GM12878 (cell line): ENCODE results near the gene EP400. TPM values are rescaled to one million over a fixed set of nuclear protein-coding genes. Genes with fewer than 3 reads are reported as not detected.

Source experiments
- ATAC-seq: fragments of 200-7000 bp; cut with Tn5 transposase; 3 replicates; pipeline ENCODE4 v1.9.1; 2020; ENCODE audit warnings: mild to moderate bottlenecking, moderate library complexity
- BruUV-seq: library from RNA; stranded (reverse); fragments of 400-500 nt; replicated peaks from 2 replicates; lab custom pipeline; 2021; lab: Mats Ljungman, UMichigan
- CTCF ChIA-PET: fragments of 300-600 bp; sonication (Branson Sonifier 250); formaldehyde crosslinking; extraction: SDS; loops from one replicate; lab custom pipeline; 2021; ENCODE audit warnings: inconsistent platforms; lab: Yijun Ruan, JAX
- POLR2A ChIA-PET: fragments of 350-600 bp; formaldehyde crosslinking; extraction: SDS; loops from one replicate; lab custom pipeline; 2021; ENCODE audit warnings: inconsistent platforms; lab: Charles Lee
- RAD21 ChIA-PET: fragments of 300-600 bp; sonication (Branson Sonifier 250); formaldehyde crosslinking; loops from one replicate; lab custom pipeline; 2023; ENCODE audit warnings: antibody characterized with exemption; ENCODE audit not compliant: unreplicated experiment; lab: Charles Lee
- SMC1A ChIA-PET: fragments of 300-600 bp; sonication (Branson Sonifier 250); formaldehyde crosslinking; loops from one replicate; lab custom pipeline; 2023; ENCODE audit not compliant: unreplicated experiment, uncharacterized antibody; lab: Charles Lee
- DNase-seq: peaks from one replicate; pipeline ENCODE4 v3.0.0-alpha.2; 2011; ENCODE audit warnings: low read depth, low spot score
- FAIRE-seq: peaks from 3 replicates; lab custom pipeline; 2011; peaks lifted over from hg19 to GRCh38; lab: Jason Lieb, UNC
- H2AFZ ChIP-seq: 2 replicates; pipeline ENCODE4 v1.6.0; 2011; ENCODE audit warnings: low read depth, low read length, control low read depth; ENCODE audit not compliant: control insufficient read depth
- H3K27ac ChIP-seq: 2 replicates; pipeline ENCODE4 v1.5.1; 2011; ENCODE audit warnings: control low read depth; ENCODE audit not compliant: control insufficient read depth, insufficient read depth
- H3K27me3 ChIP-seq, 2 experiments: replicated peaks in 1 of 2; 2 replicates each; pipeline versions ENCODE4 v1.6.0 to v1.6.1; 2011; ENCODE audit warnings: low read length in 1 of 2; ENCODE audit not compliant: control insufficient read depth in 2 of 2, insufficient read depth in 2 of 2
- H3K36me3 ChIP-seq, 2 experiments: 2 replicates each; pipeline ENCODE4 v1.5.1; 2011; ENCODE audit warnings: low read length in 1 of 2; ENCODE audit not compliant: control insufficient read depth in 2 of 2, insufficient read depth in 2 of 2
- H3K4me1 ChIP-seq: 2 replicates; pipeline ENCODE4 v1.6.1; 2011; ENCODE audit warnings: mild to moderate bottlenecking, low read length, moderate library complexity, mixed read lengths; ENCODE audit not compliant: control insufficient read depth, insufficient read depth
- H3K4me2 ChIP-seq: 2 replicates; pipeline ENCODE4 v1.6.0; 2011; ENCODE audit warnings: control low read depth; ENCODE audit not compliant: control insufficient read depth, insufficient read depth
- H3K4me3 ChIP-seq: fragments of 200-600 bp; sonication (generic); 2 replicates; pipeline ENCODE4 v1.5.1; 2016
- H3K79me2 ChIP-seq: 2 replicates; pipeline ENCODE4 v1.6.0; 2011; ENCODE audit warnings: low read length; ENCODE audit not compliant: control insufficient read depth, insufficient read depth
- H3K9ac ChIP-seq: 2 replicates; pipeline ENCODE4 v1.8.0; 2011; ENCODE audit warnings: low read length, control low read depth, mixed read lengths; ENCODE audit not compliant: control insufficient read depth, insufficient read depth
- H3K9me3 ChIP-seq: replicated peaks from 3 replicates; pipeline ENCODE4 v1.5.1; 2011; ENCODE audit warnings: mild to moderate bottlenecking, low read length; ENCODE audit not compliant: control insufficient read depth, insufficient read depth
- H4K20me1 ChIP-seq: 2 replicates; pipeline ENCODE4 v1.6.0; 2011; ENCODE audit not compliant: control insufficient read depth, insufficient read depth
- E4F1 ChIP-seq: fragments of 450-650 bp; IDR thresholded peaks from 2 replicates; pipeline ENCODE4 v1.6.1; 2018; ENCODE audit warnings: borderline replicate concordance, mild to moderate bottlenecking; ENCODE audit not compliant: partially characterized antibody
- EZH2 ChIP-seq: IDR thresholded peaks from 2 replicates; pipeline ENCODE4 v1.6.1; 2012; ENCODE audit warnings: low read depth, mild to moderate bottlenecking, control low read depth, inconsistent platforms, low read length, borderline replicate concordance; ENCODE audit not compliant: control insufficient read depth
- FOS ChIP-seq: IDR thresholded peaks from 3 replicates; pipeline ENCODE4 v1.6.1; 2011; ENCODE audit warnings: borderline replicate concordance; ENCODE audit not compliant: insufficient read length; ENCODE audit errors: extremely low read depth
- HCFC1 ChIP-seq: fragments of 150-350 bp; IDR thresholded peaks from 2 replicates; pipeline ENCODE4 v1.6.1; 2014; ENCODE audit warnings: low read length
- IRF3 ChIP-seq: fragments of 450-650 bp; IDR thresholded peaks from 2 replicates; pipeline ENCODE4 v1.6.1; 2014; ENCODE audit warnings: mild to moderate bottlenecking
- SPI1 ChIP-seq: IDR thresholded peaks from 2 replicates; pipeline ENCODE4 v1.6.1; 2011; ENCODE audit warnings: low read depth, mild to moderate bottlenecking, low read length, moderate library complexity, borderline replicate concordance; ENCODE audit not compliant: insufficient read depth
- SREBF2 ChIP-seq: IDR thresholded peaks from 2 replicates; pipeline ENCODE4 v1.6.1; 2012; ENCODE audit warnings: mild to moderate bottlenecking, low read length
- WGBS: methylation state at CpG from one replicate; pipeline ENCODE4 v1.1.6; 2016; ENCODE audit warnings: low lambda C conversion rate; ENCODE audit not compliant: insufficient replicate concordance, insufficient coverage; ENCODE audit errors: missing lambda C conversion rate; 5-methylcytosine and 5-hydroxymethylcytosine counted together
- in situ Hi-C: fragments of 300-500 bp; cut with MboI; formaldehyde crosslinking; loops from 9 replicates; pipeline ENCODE4 v1.14.3; 2018; ENCODE audit warnings: mixed read lengths
- intact Hi-C: fragments of 100-400 bp; cut with micrococcal nuclease; formaldehyde crosslinking; loops from one replicate; pipeline ENCODE4 v1.14.2; 2022; ENCODE audit not compliant: unreplicated experiment
- polyA plus RNA-seq, 11 experiments: library from polyadenylated mRNA; depleted of rRNA in 4 of 11; unstranded in 6 of 11; stranded (reverse) in 5 of 11; fragments of >200 nt; fragmentation: Nextera tagmentation in 4 of 11; fragmentation: Illumina TruSeq in 1 of 11; extraction: Ambion mirVana in 4 of 11; extraction: Trizol in 1 of 11; gene quantifications; 1 replicate in 1 of 11; 2 replicates in 10 of 11; pipeline versions ENCODE4 v1.2.1 to v1.2.3, GENCODE V29; 2011 to 2016; ENCODE audit warnings: inconsistent platforms in 2 of 11, missing spikeins in 2 of 11, low read depth in 1 of 11
- total RNA-seq, 4 experiments: library from RNA; depleted of rRNA in 3 of 4; stranded (reverse); fragments of >200 nt in 3 of 4; fragmentation: Illumina TruSeq in 1 of 4; extraction: Trizol in 1 of 4; gene quantifications; 2 replicates each; pipeline versions ENCODE4 v1.2.1 to v1.2.3, GENCODE V29; 2013 to 2021

Gene EP400
- total and polyA plus RNA-seq, 10 of the 15 experiments (the other 5 are each of a cell fraction or from before 2014, with no cell fraction given): 3.8 to 44.2 (median 8.4) TPM

GRCh38 chr12:132004946-132005345 is 55.2 kb downstream of the EP400 start:
- WGBS: 98% methylated on average over 10 of the region's 10 CpGs
- H4K20me1 ChIP-seq: no peaks in the 10 kb centered on the region
- no peak overlapping the region for H3K9ac ChIP-seq
- H3K9me3 ChIP-seq: no peaks in the 10 kb centered on the region
- ChIA-PET SMC1A (no interaction called here), RAD21 (no interaction called here), CTCF (no interaction called here), POLR2A (no interaction called here)
- no peak for TF ChIP-seq FOS
- no peak for TF ChIP-seq E4F1
- no peak for TF ChIP-seq EZH2
- no peak for TF ChIP-seq IRF3
- TF ChIP-seq SREBF2: no peak
- TF ChIP-seq HCFC1: no peak
- no peak for TF ChIP-seq SPI1
- H2AFZ ChIP-seq: no peak overlapping the region
- ATAC-seq (no peak), FAIRE-seq (no peak), DNase-seq (no peak)
- intact Hi-C loops: loop anchor here (5.0 kb wide), 2 partner anchors 168 to 1088 kb away; no protein-coding TSS in a partner anchor
- no peak overlapping the region for H3K27ac ChIP-seq
- no peaks in the 10 kb centered on the region for H3K4me1 ChIP-seq
- in situ Hi-C loops: no loop called here
- no TSS peak for BruUV-seq
- no peaks in the 10 kb centered on the region for H3K27me3 ChIP-seq
- H3K79me2 ChIP-seq: no peaks in the 10 kb centered on the region
- H3K4me2 ChIP-seq: no peak overlapping the region
- no peak overlapping the region for H3K4me3 ChIP-seq
- H3K36me3 ChIP-seq: peaks cover 12 to 23% of the 10 kb centered on the region in 2 experiments
